OCI-LY1 (cell line): ENCODE measurements around the gene CCDC97.

Experiments
- EZH2 ChIP-seq: fragments of 200-600 bp; sonication (generic), shearing (Covaris generic); IDR thresholded peaks from 2 replicates; pipeline ENCODE4 v1.8.0; 2017; ENCODE audit warnings: borderline replicate concordance, mixed run types, mild to moderate bottlenecking, antibody characterized with exemption, low read length, moderate library complexity, mixed read lengths
- TF ChIP-seq, protein P1 (sequence below): fragments of 200-600 bp; sonication (generic), shearing (Covaris generic); IDR thresholded peaks from 2 replicates; pipeline ENCODE4 v1.5.1; 2017; ENCODE audit warnings: mild to moderate bottlenecking, antibody characterized with exemption, low read length, moderate library complexity, mixed read lengths

- TF ChIP-seq, protein P1, sequence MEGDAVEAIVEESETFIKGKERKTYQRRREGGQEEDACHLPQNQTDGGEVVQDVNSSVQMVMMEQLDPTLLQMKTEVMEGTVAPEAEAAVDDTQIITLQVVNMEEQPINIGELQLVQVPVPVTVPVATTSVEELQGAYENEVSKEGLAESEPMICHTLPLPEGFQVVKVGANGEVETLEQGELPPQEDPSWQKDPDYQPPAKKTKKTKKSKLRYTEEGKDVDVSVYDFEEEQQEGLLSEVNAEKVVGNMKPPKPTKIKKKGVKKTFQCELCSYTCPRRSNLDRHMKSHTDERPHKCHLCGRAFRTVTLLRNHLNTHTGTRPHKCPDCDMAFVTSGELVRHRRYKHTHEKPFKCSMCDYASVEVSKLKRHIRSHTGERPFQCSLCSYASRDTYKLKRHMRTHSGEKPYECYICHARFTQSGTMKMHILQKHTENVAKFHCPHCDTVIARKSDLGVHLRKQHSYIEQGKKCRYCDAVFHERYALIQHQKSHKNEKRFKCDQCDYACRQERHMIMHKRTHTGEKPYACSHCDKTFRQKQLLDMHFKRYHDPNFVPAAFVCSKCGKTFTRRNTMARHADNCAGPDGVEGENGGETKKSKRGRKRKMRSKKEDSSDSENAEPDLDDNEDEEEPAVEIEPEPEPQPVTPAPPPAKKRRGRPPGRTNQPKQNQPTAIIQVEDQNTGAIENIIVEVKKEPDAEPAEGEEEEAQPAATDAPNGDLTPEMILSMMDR: no peak
- TF ChIP-seq EZH2: no peak
These were observed 44.4 kb upstream of the CCDC97 start for GRCh38 chr19:41265395-41266153.
